Measurements from ENCODE around the gene RIC8A. TPM values are rescaled to one million over a fixed set of nuclear protein-coding genes. Genes with fewer than 3 reads are reported as not detected.
"Not testable (repeated sequence)": the region's sequence is repeated elsewhere in the genome, so short reads cannot be mapped to it uniquely, and the experiment has no call there.

RIC8A gene
- 91.8 TPM for total RNA-seq
- long read RNA-seq, transcript RIC8A-203 (10 exons, 3,703 nt): major isoform, 129 of 210 reads
- long read RNA-seq, transcript RIC8A-208 (8 exons, 2,565 nt): minor isoform, 5 of 210 reads
- long read RNA-seq, partial matches to known transcripts: 32 of 210 reads
- long read RNA-seq, other reads (novel, unspliced or antisense): 38 of 210 reads

DNA sequence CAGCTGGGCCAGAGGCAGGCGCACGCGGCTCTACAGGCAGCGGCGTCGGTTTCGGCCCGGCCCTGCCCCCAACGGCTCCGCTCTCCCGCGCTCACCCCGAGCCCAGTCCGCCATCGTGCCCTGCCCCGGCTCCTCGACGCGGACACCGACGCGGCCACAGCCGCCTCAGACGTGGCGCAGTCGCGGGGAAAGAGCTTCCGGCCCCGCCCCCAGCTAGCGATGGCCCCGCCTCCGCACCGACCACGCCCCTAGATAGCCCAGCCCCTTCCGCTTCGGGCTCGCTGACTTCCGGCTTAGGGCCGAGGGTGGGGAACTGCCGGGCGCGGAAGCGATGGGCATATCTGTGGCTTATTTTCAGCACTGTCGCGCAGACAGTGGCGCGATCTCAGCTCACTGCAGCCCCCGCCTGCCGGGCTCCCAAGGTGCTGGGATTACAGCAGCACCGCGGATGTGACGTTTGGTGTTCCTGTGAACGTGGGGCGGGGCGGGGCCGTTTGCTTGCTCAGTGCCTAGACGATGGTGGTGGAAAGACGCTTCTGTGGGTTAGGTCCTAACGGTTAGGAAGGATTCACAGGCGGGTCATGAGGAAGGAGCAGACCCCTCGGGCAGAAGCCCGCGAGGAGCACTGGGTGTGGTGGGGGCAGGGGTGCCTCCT is at the start of gene RIC8A, which contains the start of gene BET1L:
Gene RIC8A (plus strand): TSS at position 501 of the 655 bp plus-strand sequence. CDS start 1,147 bp downstream, outside the sequence.
Gene BET1L (minus strand): TSS at position 192 of the 655 bp plus-strand sequence. CDS start 78 bp downstream, at position 114.
- Histone ChIP-seq H3K4me1 (peaks cover 35% of the 10 kb centered on the region), H3K36me3 (peaks cover 53% of the 10 kb centered on the region), H3K4me3 (peak within 1 kb of the TSS; percentile 88), H3K27me3 (no peaks in the 10 kb centered on the region), H3K9me3 (no peaks in the 10 kb centered on the region), H3K27ac (peak within 1 kb of the TSS; percentile 99)
- peak; percentile 91 for ATAC-seq
- intact Hi-C loops (cut with DNase I): no loop called here
- TF ChIP-seq, protein P1, sequence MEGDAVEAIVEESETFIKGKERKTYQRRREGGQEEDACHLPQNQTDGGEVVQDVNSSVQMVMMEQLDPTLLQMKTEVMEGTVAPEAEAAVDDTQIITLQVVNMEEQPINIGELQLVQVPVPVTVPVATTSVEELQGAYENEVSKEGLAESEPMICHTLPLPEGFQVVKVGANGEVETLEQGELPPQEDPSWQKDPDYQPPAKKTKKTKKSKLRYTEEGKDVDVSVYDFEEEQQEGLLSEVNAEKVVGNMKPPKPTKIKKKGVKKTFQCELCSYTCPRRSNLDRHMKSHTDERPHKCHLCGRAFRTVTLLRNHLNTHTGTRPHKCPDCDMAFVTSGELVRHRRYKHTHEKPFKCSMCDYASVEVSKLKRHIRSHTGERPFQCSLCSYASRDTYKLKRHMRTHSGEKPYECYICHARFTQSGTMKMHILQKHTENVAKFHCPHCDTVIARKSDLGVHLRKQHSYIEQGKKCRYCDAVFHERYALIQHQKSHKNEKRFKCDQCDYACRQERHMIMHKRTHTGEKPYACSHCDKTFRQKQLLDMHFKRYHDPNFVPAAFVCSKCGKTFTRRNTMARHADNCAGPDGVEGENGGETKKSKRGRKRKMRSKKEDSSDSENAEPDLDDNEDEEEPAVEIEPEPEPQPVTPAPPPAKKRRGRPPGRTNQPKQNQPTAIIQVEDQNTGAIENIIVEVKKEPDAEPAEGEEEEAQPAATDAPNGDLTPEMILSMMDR (IDR thresholded peaks at IDR 0.05): no peak
- DNase-seq: peak; percentile 97

DNA sequence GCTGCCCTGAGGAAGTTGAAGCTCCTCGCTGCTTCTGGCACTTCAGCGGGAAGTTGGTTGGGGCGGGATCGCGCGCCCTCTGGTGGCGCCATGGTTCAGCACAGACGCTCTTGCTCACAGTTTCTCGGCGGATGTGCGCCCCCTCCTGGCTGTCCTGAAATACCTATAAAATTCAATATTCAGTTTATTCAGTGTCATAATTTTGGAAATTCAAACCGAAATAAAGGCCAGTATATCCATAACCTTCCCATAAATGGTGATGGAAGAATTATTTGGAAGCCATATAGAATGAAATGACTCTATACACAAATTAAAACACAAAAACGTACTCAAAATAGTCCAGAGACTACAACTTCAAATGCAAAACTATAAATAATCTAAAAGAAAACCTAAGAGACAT is 27.3 kb upstream of the RIC8A start:
- ATAC-seq; H3K36me3 ChIP-seq; H3K9me3 ChIP-seq; H3K4me3 ChIP-seq; DNase-seq; intact Hi-C loops (cut with DNase I); H3K27ac ChIP-seq; H3K27me3 ChIP-seq; H3K4me1 ChIP-seq: not testable (repeated sequence)
- TF ChIP-seq, protein P1 (IDR thresholded peaks at IDR 0.05): peak; percentile 46

DNA sequence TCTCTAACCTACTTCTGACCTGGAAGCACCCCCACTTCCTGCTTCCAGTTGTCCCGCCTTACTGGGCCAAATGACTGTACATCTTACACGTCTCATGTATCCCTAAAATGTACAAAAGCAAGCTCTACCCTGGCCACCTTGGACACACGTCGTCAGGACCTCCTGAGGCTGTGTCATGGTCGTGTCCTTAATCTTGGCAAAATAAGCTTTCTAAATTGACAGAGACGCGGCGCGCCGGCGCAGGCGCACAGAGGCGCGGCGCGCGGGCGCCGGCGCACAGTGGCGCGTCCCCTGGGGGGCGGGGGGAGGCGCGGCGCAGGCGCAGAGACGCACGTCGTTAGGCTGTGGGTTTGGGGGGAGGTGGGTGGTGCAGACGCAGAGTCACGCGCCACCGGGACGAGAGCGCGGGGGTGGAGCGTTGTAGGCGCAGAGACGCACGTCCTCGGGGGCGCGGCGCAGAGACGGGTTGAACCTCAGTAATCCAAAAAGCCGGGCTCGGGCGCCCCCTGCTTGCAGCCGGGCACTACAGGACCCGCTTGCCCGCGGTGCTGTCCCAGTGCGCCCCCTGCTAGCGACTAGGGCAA is 18.2 kb upstream of the RIC8A start:
- intact Hi-C loops (cut with DNase I); H3K4me3 ChIP-seq; H3K9me3 ChIP-seq; H3K36me3 ChIP-seq; H3K27me3 ChIP-seq; H3K27ac ChIP-seq; H3K4me1 ChIP-seq: not testable (repeated sequence)
- DNase-seq: peak; percentile 64
- TF ChIP-seq, protein P1 (IDR thresholded peaks at IDR 0.05): peak; percentile 3
- ATAC-seq: peak; percentile 53

DNA sequence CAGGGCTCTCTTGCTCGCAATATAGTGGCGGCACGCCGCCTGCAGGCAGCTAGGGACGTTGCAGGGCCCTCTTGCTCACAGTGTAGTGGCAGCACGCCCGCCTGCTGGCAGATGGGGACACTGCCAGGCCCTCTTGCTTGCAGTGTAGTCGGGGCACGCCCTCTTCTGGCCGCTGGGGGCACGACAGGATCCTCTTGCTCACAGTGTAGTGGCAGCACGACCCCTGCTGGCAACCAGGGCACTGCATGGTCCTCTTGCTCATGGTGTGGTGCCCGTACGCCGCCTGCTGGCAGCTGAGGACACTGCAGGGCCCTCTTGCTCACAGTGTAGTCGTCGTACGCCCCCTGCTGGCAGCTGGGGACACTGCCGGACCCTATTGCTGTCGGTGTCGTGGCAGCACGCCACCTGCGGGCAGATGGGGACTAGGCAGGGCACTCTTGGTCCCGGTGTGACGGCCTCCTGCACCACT is 17.6 kb upstream of the RIC8A start:
- H3K4me3 ChIP-seq; H3K9me3 ChIP-seq; H3K27ac ChIP-seq; intact Hi-C loops (cut with DNase I); H3K27me3 ChIP-seq; H3K4me1 ChIP-seq; H3K36me3 ChIP-seq: not testable (repeated sequence)
- peak; percentile 70 for DNase-seq
- TF ChIP-seq, protein P1 (IDR thresholded peaks at IDR 0.05): peak; percentile 24
- ATAC-seq: peak; percentile 90

DNA sequence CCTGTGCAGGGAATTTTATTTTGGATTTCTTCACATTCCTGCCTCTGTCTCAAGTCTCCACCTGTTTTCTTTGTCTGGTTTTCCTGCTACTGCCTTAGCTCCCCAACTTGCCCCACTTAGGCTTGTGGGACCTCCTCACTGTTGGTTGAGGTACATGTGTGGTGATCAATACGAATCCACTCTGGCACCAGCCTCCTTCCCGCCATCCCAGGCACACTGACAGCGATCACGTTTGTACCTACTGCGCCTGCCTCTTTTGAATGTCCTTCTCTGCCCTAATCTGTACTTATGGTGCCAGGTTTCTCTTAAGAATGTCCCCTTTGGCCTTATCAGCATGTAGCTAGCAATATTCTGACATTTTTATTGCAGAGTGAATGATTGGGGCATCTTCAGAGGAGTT is 17.0 kb upstream of the RIC8A start:
- H3K27me3 ChIP-seq; H3K9me3 ChIP-seq; H3K27ac ChIP-seq; ATAC-seq; intact Hi-C loops (cut with DNase I); H3K36me3 ChIP-seq; H3K4me3 ChIP-seq; H3K4me1 ChIP-seq: not testable (repeated sequence)
- DNase-seq: peak; percentile 38
